ENCODE data around the gene DLGAP1. TPM values are rescaled to one million over a fixed set of nuclear protein-coding genes. Genes with fewer than 3 reads are reported as not detected.

DLGAP1 gene
- total and polyA plus RNA-seq, 3 donors from 2014 or later: 18.6 to 93.8 (median 69.1) TPM

DNA sequence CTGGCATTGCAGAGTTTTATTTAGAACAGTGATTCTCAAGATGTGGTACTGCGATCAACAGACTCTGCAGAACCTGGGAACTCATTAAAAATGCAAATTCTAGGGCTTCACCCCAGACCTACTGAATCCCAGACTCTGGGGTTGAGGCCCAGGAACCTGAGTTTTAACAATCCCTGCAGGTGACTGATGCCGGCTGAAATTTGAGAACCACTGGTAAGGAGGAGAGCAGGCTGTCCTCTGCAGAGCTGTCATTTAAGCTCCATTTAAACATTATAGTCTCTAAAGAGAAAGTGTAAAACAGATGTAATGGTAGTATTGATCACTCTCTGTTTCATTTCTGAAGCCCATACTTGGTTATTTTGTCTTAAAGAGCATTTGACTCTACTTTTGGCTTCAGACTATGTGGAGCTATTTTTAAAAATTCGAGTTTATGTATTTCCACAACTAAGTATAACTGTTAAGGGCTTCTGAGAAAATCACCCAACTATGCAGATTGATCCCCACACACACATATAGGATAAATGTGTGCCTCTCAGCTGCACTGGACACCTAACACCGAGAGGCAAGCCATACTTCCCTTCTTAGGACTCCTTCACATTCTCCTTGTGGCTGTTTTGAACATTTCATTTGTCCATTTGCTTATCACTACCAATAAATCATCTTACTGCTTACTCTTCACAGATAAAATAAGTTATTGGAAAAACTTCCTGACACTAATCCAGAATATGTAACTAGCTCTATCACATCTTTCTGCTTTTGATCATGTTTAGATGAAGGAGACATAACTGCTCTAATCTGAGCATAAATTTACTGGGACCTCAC is 487.5 kb downstream of the DLGAP1 start:
- TF ChIP-seq POLR2A (IDR thresholded peaks at IDR 0.05): no peak
- TF ChIP-seq, protein P1, sequence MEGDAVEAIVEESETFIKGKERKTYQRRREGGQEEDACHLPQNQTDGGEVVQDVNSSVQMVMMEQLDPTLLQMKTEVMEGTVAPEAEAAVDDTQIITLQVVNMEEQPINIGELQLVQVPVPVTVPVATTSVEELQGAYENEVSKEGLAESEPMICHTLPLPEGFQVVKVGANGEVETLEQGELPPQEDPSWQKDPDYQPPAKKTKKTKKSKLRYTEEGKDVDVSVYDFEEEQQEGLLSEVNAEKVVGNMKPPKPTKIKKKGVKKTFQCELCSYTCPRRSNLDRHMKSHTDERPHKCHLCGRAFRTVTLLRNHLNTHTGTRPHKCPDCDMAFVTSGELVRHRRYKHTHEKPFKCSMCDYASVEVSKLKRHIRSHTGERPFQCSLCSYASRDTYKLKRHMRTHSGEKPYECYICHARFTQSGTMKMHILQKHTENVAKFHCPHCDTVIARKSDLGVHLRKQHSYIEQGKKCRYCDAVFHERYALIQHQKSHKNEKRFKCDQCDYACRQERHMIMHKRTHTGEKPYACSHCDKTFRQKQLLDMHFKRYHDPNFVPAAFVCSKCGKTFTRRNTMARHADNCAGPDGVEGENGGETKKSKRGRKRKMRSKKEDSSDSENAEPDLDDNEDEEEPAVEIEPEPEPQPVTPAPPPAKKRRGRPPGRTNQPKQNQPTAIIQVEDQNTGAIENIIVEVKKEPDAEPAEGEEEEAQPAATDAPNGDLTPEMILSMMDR (IDR thresholded peaks at IDR 0.05): no peak
- intact Hi-C loops (cut with DNase I; ENCODE audit: low total_unique reads): no loop called here
- Histone ChIP-seq H3K27me3 (no peaks in the 10 kb centered on the region), H3K9me3 (no peaks in the 10 kb centered on the region), H3K4me3 (no peak overlapping the region), H3K4me1 (no peaks in the 10 kb centered on the region), H3K36me3 (ENCODE audit: low read depth, missing control alignments) (no peaks in the 10 kb centered on the region), H3K27ac (no peak overlapping the region)
- WGBS, 2 donors: 61 to 82% methylated on average over 4 of the region's 4 CpGs
- DNase-seq: no peak

DNA sequence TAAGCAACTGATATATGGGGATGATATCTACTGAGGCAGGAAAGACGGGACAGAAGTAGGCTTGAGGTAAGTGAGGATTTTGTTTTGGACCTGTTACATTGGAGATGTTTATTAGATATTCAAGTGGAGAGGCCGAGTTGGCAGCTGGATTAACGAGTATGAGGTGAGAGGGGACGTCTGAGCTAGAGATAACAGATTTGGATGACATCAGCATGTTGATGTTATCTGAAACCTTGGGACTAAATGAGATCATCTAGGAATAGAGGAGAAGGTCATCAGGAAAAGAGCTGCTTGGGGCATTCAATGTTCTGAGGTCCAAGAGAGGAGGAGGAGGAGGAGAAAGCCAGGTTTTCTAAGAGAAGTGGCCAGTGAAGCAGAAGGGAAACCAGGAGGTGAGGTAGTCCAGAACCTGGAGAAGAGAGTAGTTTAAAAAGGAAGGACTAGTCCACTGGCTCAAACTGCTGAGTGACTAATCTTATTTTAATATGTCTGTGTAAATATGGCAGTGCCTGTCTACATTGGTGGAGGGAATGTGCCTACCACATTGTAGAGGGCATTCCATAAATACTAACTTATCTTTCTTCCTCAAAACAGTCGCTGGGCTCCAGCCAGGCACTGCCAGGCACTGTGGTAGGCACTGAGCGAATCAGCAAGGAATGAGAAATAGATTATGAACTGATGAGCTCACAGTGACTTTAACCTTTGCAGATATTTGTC is 488.3 kb downstream of the DLGAP1 start:
- no peak for DNase-seq
- H3K36me3 ChIP-seq (ENCODE audit: low read depth, missing control alignments): no peaks in the 10 kb centered on the region
- no peaks in the 10 kb centered on the region for H3K27me3 ChIP-seq
- TF ChIP-seq, protein P1 (IDR thresholded peaks at IDR 0.05): no peak
- no peak for TF ChIP-seq POLR2A (IDR thresholded peaks at IDR 0.05)
- no peak overlapping the region for H3K27ac ChIP-seq
- no peaks in the 10 kb centered on the region for H3K9me3 ChIP-seq
- intact Hi-C loops (cut with DNase I; ENCODE audit: low total_unique reads): no loop called here
- no peak overlapping the region for H3K4me3 ChIP-seq
- 55 to 56% methylated on average over 6 of the region's 6 CpGs for WGBS, 2 donors
- H3K4me1 ChIP-seq: no peaks in the 10 kb centered on the region

DNA sequence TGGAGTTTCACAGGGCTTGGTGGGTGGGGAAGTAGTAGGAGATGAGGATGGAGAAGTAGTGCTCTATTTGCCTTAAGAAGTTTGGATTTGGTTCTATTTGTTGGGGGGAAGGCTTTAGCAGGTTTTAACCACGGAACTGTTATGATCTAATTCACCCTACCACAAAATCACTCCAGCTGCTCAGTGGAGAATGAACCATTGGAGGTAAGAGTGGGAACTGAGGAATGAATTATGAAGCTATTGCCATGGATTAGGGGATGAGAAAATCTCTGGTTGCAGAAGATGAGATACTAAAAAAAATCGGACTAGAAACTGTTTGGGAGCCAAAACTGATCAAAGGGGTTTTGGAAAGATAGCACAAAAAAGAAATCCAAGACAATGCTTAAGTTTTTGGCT is 488.9 kb downstream of the DLGAP1 start:
- Histone ChIP-seq H3K4me3 (no peak overlapping the region), H3K4me1 (no peaks in the 10 kb centered on the region), H3K27me3 (no peaks in the 10 kb centered on the region), H3K36me3 (ENCODE audit: low read depth, missing control alignments) (no peaks in the 10 kb centered on the region), H3K27ac (no peak overlapping the region), H3K9me3 (no peaks in the 10 kb centered on the region)
- TF ChIP-seq, protein P1 (IDR thresholded peaks at IDR 0.05): no peak
- TF ChIP-seq POLR2A (IDR thresholded peaks at IDR 0.05): no peak
- DNase-seq: no peak
- WGBS, 2 donors: 80 to 91% methylated on average over 2 of the region's 2 CpGs
- intact Hi-C loops (cut with DNase I; ENCODE audit: low total_unique reads): no loop called here

DNA sequence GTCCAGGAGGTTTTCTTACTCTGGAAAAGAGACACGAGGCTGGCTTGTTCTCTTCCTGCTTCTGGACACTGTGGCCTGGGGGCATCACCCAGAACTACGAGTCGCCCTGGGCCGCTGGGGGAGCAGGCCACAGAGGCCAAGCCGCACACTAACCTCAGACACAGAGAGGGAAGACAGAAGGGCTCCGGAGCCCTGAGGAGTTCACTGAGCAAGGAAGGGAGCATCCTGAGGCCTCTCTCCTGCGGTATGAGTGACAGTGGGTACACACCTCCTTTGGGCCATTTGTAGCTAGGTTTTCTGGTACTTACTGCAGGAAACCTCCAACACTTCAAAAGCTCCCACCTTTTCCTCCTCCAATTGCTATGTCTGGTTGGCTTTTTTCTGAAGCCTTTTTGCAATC is 494.1 kb downstream of the DLGAP1 start:
- no peak for DNase-seq
- no peaks in the 10 kb centered on the region for H3K36me3 ChIP-seq (ENCODE audit: low read depth, missing control alignments)
- intact Hi-C loops (cut with DNase I; ENCODE audit: low total_unique reads): no loop called here
- peak overlapping the region; percentile 19 to 50 for H3K27ac ChIP-seq
- H3K4me1 ChIP-seq: peaks cover 9% of the 10 kb centered on the region
- H3K27me3 ChIP-seq: no peaks in the 10 kb centered on the region
- 85% methylated on average over 7 of the region's 7 CpGs for WGBS, 2 donors
- H3K4me3 ChIP-seq: no peak overlapping the region
- H3K9me3 ChIP-seq: no peaks in the 10 kb centered on the region
- TF ChIP-seq, protein P1 (IDR thresholded peaks at IDR 0.05): no peak
- no peak for TF ChIP-seq POLR2A (IDR thresholded peaks at IDR 0.05)

All from testis (tissue), 3 donors.